WTC11 (cell line): ENCODE measurements around the gene NDUFAF8.

ENCODE experiments used
- ATF2 ChIP-seq: sonication (generic); formaldehyde crosslinking; IDR thresholded peaks from 2 replicates; pipeline ENCODE4 v1.8.1; 2022; ENCODE audit warnings: low read depth, missing genetic modification reagents, borderline replicate concordance
- ATF3 ChIP-seq: sonication (generic); formaldehyde crosslinking; conservative IDR thresholded peaks from 2 replicates; pipeline ENCODE4 v1.8.1; 2022; ENCODE audit warnings: mild to moderate bottlenecking, missing genetic modification reagents
- CTCF ChIP-seq: fragments of 200-600 bp; IDR thresholded peaks from 2 replicates; pipeline ENCODE4 v1.8.0; 2022; ENCODE audit warnings: antibody characterized with exemption
- ESRRA ChIP-seq: sonication (generic); formaldehyde crosslinking; IDR thresholded peaks from 2 replicates; pipeline ENCODE4 v1.8.1; 2022; ENCODE audit warnings: mild to moderate bottlenecking, missing genetic modification reagents, borderline replicate concordance
- FOXP1 ChIP-seq: sonication (generic); formaldehyde crosslinking; IDR thresholded peaks from 2 replicates; pipeline ENCODE4 v1.8.0; 2022; ENCODE audit warnings: missing genetic modification reagents, mild to moderate bottlenecking, moderate library complexity, borderline replicate concordance
- NFYB ChIP-seq: sonication (generic); formaldehyde crosslinking; conservative IDR thresholded peaks from 2 replicates; pipeline ENCODE4 v1.8.0; 2022; ENCODE audit warnings: low read depth, missing genetic modification reagents
- RELA ChIP-seq: sonication (generic); formaldehyde crosslinking; IDR thresholded peaks from 2 replicates; pipeline ENCODE4 v1.8.1; 2022; ENCODE audit warnings: missing genetic modification reagents, mild to moderate bottlenecking, borderline replicate concordance
- SP1 ChIP-seq: sonication (generic); formaldehyde crosslinking; conservative IDR thresholded peaks from 2 replicates; pipeline ENCODE4 v1.8.1; 2022; ENCODE audit warnings: missing genetic modification reagents
- TCF7 ChIP-seq: sonication (generic); formaldehyde crosslinking; IDR thresholded peaks from 2 replicates; pipeline ENCODE4 v1.8.0; 2022; ENCODE audit warnings: mild to moderate bottlenecking, low read depth, missing genetic modification reagents, moderate library complexity
- USF1 ChIP-seq: sonication (generic); formaldehyde crosslinking; IDR thresholded peaks from 2 replicates; pipeline ENCODE4 v1.8.0; 2022; ENCODE audit warnings: mild to moderate bottlenecking, missing genetic modification reagents
- USF2 ChIP-seq: sonication (generic); formaldehyde crosslinking; IDR thresholded peaks from 2 replicates; pipeline ENCODE4 v1.8.1; 2023; ENCODE audit warnings: mild to moderate bottlenecking, missing genetic modification reagents, moderate library complexity
- ZNF232 ChIP-seq: sonication (generic); formaldehyde crosslinking; IDR thresholded peaks from 2 replicates; pipeline ENCODE4 v1.8.0; 2022; ENCODE audit warnings: mild to moderate bottlenecking, missing genetic modification reagents
- ZNF263 ChIP-seq: sonication (generic); formaldehyde crosslinking; IDR thresholded peaks from 2 replicates; pipeline ENCODE4 v1.8.1; 2022; ENCODE audit warnings: low read depth, mild to moderate bottlenecking, moderate library complexity, missing genetic modification reagents

- TF ChIP-seq SP1 (CRISPR knock-in tag), result no peak
- TF ChIP-seq CTCF, result peak; percentile 84
- TF ChIP-seq ATF2 (CRISPR knock-in tag), result no peak
- TF ChIP-seq NFYB (CRISPR knock-in tag), result no peak
- no peak for TF ChIP-seq TCF7 (CRISPR knock-in tag)
- no peak for TF ChIP-seq ZNF232
- TF ChIP-seq RELA (CRISPR knock-in tag), result no peak
- no peak for TF ChIP-seq ESRRA
- peak; percentile 43; the same call in 1 of the 2 replicates for TF ChIP-seq FOXP1 (CRISPR knock-in tag)
- no peak for TF ChIP-seq USF2
- TF ChIP-seq USF1 (CRISPR knock-in tag), result no peak
- no peak for TF ChIP-seq ZNF263
- no peak for TF ChIP-seq ATF3 (CRISPR knock-in tag)
Measured at GRCh38 chr17:81253358-81254131, 14.4 kb downstream of the NDUFAF8 start.
